Heart left ventricle (tissue), 16 donors: Measurements from ENCODE around the gene NEK4. TPM values are rescaled to one million over a fixed set of nuclear protein-coding genes. Genes with fewer than 3 reads are reported as not detected.
A peak's percentile ranks its signal among the peaks of the same experiment; 100 is the strongest.

Source experiments
- ATAC-seq, 4 donors: fragments of 200-7000 bp; cut with Tn5 transposase; one replicate each; pipeline ENCODE4 v1.9.1; 2020 to 2022; ENCODE audit warnings: moderate library complexity in 4 of 4, mild to moderate bottlenecking in 3 of 4, moderate number of reproducible peaks in 1 of 4
- DNase-seq, 5 donors: peaks; one replicate each; pipeline ENCODE4 v3.0.0-alpha.2; 2020
- H3K27ac ChIP-seq, 12 donors: fragments of 200-600 bp; sonication (generic) in 4 of 12; one replicate each; pipeline versions ENCODE4 v1.5.0 to v1.8.0; 2016 to 2022; ENCODE audit warnings: mild to moderate bottlenecking in 2 of 12
- H3K27me3 ChIP-seq, 9 donors: fragments of 200-600 bp; sonication (generic) in 2 of 9; one replicate each; pipeline versions ENCODE4 v1.5.1 to v1.8.0; 2016 to 2022; ENCODE audit warnings: mild to moderate bottlenecking in 3 of 9
- H3K36me3 ChIP-seq, 9 donors: fragments of 200-600 bp; sonication (generic) in 2 of 9; one replicate each; pipeline versions ENCODE4 v1.5.0 to v1.8.0; 2018 to 2022; ENCODE audit warnings: mild to moderate bottlenecking in 2 of 9
- H3K4me1 ChIP-seq, 12 donors: fragments of 200-600 bp; sonication (generic) in 4 of 12; one replicate each; pipeline versions ENCODE4 v1.5.0 to v1.8.0; 2016 to 2022; ENCODE audit warnings: mild to moderate bottlenecking in 3 of 12
- H3K4me3 ChIP-seq, 12 donors: fragments of 200-600 bp; sonication (generic) in 4 of 12; one replicate each; pipeline versions ENCODE4 v1.5.0 to v1.8.0; 2017 to 2022; ENCODE audit warnings: mild to moderate bottlenecking in 9 of 12, moderate library complexity in 4 of 12
- H3K9me3 ChIP-seq, 12 donors: fragments of 200-600 bp; sonication (generic) in 4 of 12; one replicate each; pipeline versions ENCODE4 v1.5.0 to v1.8.0; 2016 to 2022; ENCODE audit warnings: mild to moderate bottlenecking in 1 of 12
- CTCF ChIP-seq, 12 donors: fragments of 200-600 bp; sonication (generic) in 4 of 12; IDR thresholded peaks; one replicate each; pipeline versions ENCODE4 v1.5.0 to v1.8.0; 2018 to 2022; ENCODE audit warnings: antibody characterized with exemption in 12 of 12, mild to moderate bottlenecking in 5 of 12
- POLR2A ChIP-seq, 2 donors: fragments of 450-650 bp; IDR thresholded peaks; one replicate each; pipeline ENCODE4 v1.6.1; 2017; ENCODE audit warnings: antibody characterized with exemption in 2 of 2, mild to moderate bottlenecking in 2 of 2, moderate library complexity in 2 of 2
- WGBS, 4 donors: extraction: QIAGEN DNeasy Blood & Tissue Kit in 2 of 4; methylation state at CpG; one replicate each; pipeline versions ENCODE4 v1.1.5 to v1.1.7; 2013 to 2018; 5-methylcytosine and 5-hydroxymethylcytosine counted together
- intact Hi-C, 10 donors: fragments of 100-400 bp; cut with DNase I; formaldehyde crosslinking; loops; one replicate each; pipeline versions ENCODE4 v1.11.1 to v1.14.2; 2022
- polyA plus RNA-seq, 2 donors: library from polyadenylated mRNA; stranded (reverse); fragments of 200-250 nt; gene quantifications; one replicate each; pipeline ENCODE4 v1.2.3, GENCODE V29; 2013
- total RNA-seq, 9 donors: library from RNA; depleted of rRNA in 2 of 9; stranded (reverse); fragments of >200 nt in 2 of 9; fragmentation: NEBNext Ultra II Directional in 3 of 9; extraction: Animal tissue kit (Norgen Biotek cat#: 25700) in 3 of 9; gene quantifications; one replicate each; pipeline versions ENCODE4 v1.1.0 to v1.2.4, GENCODE V29; 2016 to 2023
- donor health status: ischemic (EF 13 %, LVEDD 7.1; RV severe dilation, severe dysfunction).
- donor health status: healthy with polysubstance abuse.
- donor health status: DM: no; HTN: yes; CAD: no.
- donor health status: DM: no; HTN: no; CAD: no.
- donor health status: ischemic (EF 25% LVEDD 6.9; RV normal size, moderate dysfunction).
- donor health status: ischemic (EF 25% LVEDD 5.7; RV mildly dilated, moderate dysfunction).
- donor health status: healthy.
- donor health status: DM: yes; HTN: yes; CAD: no.
- donor health status: ischemic (EF 35%, LVEDD 5.7; RV mildly dilated, moderate dysfunction).
- donor health status: nonischemic (EF 11% LVEDD 7.7; RV severe dilation, severe dysfunction).
- donor health status: DM: yes; HTN: yes; CAD: no.
- donor health status: PGD.
- donor health status: ischemic (EF 29% LVEDD 5.4; RV normal size, mild dysfunction).
- donor health status: nonischemic (EF 23%, LVEDD 6.1; RV moderate dilation, normal function).

NEK4 gene
- total and polyA plus RNA-seq, 11 donors: 2.7 to 21.5 (median 14.6) TPM

DNA sequence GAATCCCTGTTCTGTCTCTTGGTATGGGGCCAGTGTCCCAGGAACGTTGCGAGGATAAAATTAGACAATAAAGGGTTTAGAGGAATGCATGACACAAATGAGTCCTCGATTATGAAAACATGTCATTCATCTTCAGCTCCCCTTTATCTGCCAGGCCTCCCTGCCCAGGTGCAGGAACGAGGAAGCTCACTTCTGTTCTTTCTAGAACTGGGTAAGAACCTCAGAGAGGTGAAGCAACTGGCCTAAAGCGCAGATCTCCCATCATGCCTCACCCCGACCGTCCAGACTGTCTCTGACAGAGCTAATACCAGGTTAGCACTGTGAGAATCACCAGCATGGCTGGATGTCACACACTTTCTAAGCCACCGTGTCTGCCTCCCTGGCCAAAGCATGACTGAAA, 5.1 kb upstream of the NEK4 start:
- ATAC-seq (no peak), DNase-seq (no peak)
- Histone ChIP-seq H3K27me3 (no peaks in the 10 kb centered on the region), H3K36me3 (no peaks in the 10 kb centered on the region), H3K4me1 (peaks cover 0 to 23% (median 2%) of the 10 kb centered on the region in 12 donors), H3K9me3 (no peaks in the 10 kb centered on the region), H3K27ac (no peak overlapping the region), H3K4me3 (no peak overlapping the region)
- intact Hi-C loops: loop anchor here in 4 of 10 donors (10.0 kb wide), 3 partner anchors 119 to 299 kb away; partner anchors contain the start of gene STIMATE (in 1 of the 4)
- TF ChIP-seq CTCF (IDR thresholded peaks at IDR 0.05) (no peak), POLR2A (IDR thresholded peaks at IDR 0.05) (no peak)
- 51 to 59% (median 55%) methylated on average over 8 of the region's 8 CpGs for WGBS, 4 donors

GRCh38 chr3:52774901-52775864, 4.4 kb upstream of the NEK4 start:
- H3K27ac ChIP-seq: no peak overlapping the region
- H3K27me3 ChIP-seq: no peaks in the 10 kb centered on the region
- no peaks in the 10 kb centered on the region for H3K9me3 ChIP-seq
- ATAC-seq (no peak), DNase-seq (no peak)
- 37 to 58% (median 45%) methylated on average over 6 of the region's 6 CpGs for whole genome bisulfite sequencing, 4 donors
- no peaks in the 10 kb centered on the region for H3K36me3 ChIP-seq
- H3K4me1 ChIP-seq: peaks cover 0 to 25% (median 2%) of the 10 kb centered on the region in 12 donors
- intact Hi-C loops: loop anchor here in 5 of 10 donors (5.0 to 10.0 kb wide), 6 partner anchors 57 to 300 kb away; partner anchors contain the start of genes ITIH4 (in 1 of the 5), MUSTN1 (in 1 of the 5) and STIMATE (in 1 of the 5)
- H3K4me3 ChIP-seq: no peak overlapping the region
- TF ChIP-seq CTCF (IDR thresholded peaks at IDR 0.05): no peak
- TF ChIP-seq POLR2A (IDR thresholded peaks at IDR 0.05): no peak

DNA sequence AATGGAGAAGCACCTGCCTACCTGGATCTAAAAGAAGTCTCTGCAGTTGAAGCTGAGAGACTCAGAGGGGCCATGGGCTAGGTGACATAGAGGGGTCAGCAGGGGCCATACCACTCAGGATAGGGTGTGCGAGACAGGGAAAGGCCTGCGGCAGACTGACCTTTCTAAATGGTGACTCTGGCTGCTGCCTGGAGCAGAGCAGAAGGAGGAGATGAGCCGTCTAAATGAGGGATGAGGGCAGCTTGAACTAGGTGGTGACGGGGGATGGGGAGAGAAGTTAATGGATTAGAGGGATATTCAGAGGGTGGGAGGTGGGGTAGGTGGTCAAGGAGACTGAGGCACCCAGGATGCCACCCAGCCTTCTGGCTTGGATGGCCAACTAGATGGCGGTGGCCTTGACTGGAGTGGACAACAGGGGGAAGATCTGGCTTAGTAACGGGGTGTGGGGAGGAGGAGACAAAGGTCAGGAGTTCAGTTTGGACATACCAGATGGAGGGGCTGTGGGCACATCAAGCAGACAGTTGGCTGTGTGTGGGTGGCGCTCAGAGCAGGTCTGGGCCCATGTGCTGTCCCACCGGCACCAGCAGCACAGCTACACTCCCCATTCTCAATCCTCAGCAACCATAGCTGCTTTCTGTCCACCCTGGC, 3.5 kb upstream of the NEK4 start:
- DNase-seq: peak in 1 of 5 donors; percentile 12
- 73 to 85% (median 80%) methylated on average over 8 of the region's 8 CpGs for WGBS, 4 donors
- intact Hi-C loops: loop anchor here in 5 of 10 donors (5.0 to 10.0 kb wide), 6 partner anchors 58 to 301 kb away; partner anchors contain the start of genes ITIH4 (in 1 of the 5), MUSTN1 (in 1 of the 5) and STIMATE (in 1 of the 5)

More for the DNA sequence above, 3.5 kb upstream of the NEK4 start:
- H3K9me3 ChIP-seq: no peaks in the 10 kb centered on the region
- no peak for TF ChIP-seq POLR2A (IDR thresholded peaks at IDR 0.05)
- TF ChIP-seq CTCF (IDR thresholded peaks at IDR 0.05): no peak
- H3K27ac ChIP-seq: no peak overlapping the region
- no peaks in the 10 kb centered on the region for H3K36me3 ChIP-seq
- peaks cover 0 to 33% (median 11%) of the 10 kb centered on the region in 12 donors for H3K4me1 ChIP-seq
- no peak for ATAC-seq
- H3K4me3 ChIP-seq: no peak overlapping the region
- H3K27me3 ChIP-seq: no peaks in the 10 kb centered on the region
